Right atrium auricular region (tissue), 2 donors: ENCODE data around the gene TMEM255B. TPM values are rescaled to one million over a fixed set of nuclear protein-coding genes. Genes with fewer than 3 reads are reported as not detected.

Source experiments
- DNase-seq: peaks from one replicate; pipeline ENCODE4 v3.0.0-alpha.2; 2019; ENCODE audit warnings: low spot score
- H3K27ac ChIP-seq, 2 donors: fragments of 200-600 bp; sonication (generic); 1 replicate in 1 of 2; 2 replicates in 1 of 2; pipeline ENCODE4 v1.5.1; 2016 to 2019
- H3K27me3 ChIP-seq, 2 donors: fragments of 200-600 bp; sonication (generic); one replicate each; pipeline versions ENCODE4 v1.5.1 to v1.6.0; 2017 to 2019
- H3K36me3 ChIP-seq: fragments of 200-600 bp; sonication (generic); one replicate; pipeline ENCODE4 v1.5.1; 2016
- H3K4me1 ChIP-seq, 2 donors: fragments of 200-600 bp; sonication (generic); one replicate each; pipeline versions ENCODE4 v1.5.1 to v1.6.0; 2017 to 2019
- H3K4me3 ChIP-seq, 2 donors: fragments of 200-600 bp; sonication (generic); 1 replicate in 1 of 2; 2 replicates in 1 of 2; pipeline ENCODE4 v1.5.1; 2017 to 2019; ENCODE audit warnings: mild to moderate bottlenecking in 1 of 2, moderate library complexity in 1 of 2
- H3K9me3 ChIP-seq, 2 donors: fragments of 200-600 bp; sonication (generic); one replicate each; pipeline ENCODE4 v1.5.1; 2019
- total RNA-seq, 2 donors: library from RNA; depleted of rRNA; stranded (reverse); fragments of >200 nt; gene quantifications; one replicate each; pipeline ENCODE4 v1.1.0, GENCODE V29; 2016
- TF ChIP-seq, protein P1 (sequence below), 2 donors: fragments of 200-600 bp; sonication (generic); IDR thresholded peaks; one replicate each; pipeline ENCODE4 v1.5.1; 2019; ENCODE audit warnings: antibody characterized with exemption in 2 of 2

TMEM255B gene
- total RNA-seq, 2 donors from 2014 or later: 5.2 to 6.0 TPM

- DNase-seq: no peak
- Histone ChIP-seq H3K9me3 (no peaks in the 10 kb centered on the region), H3K4me3 (no peak overlapping the region), H3K27me3 (no peaks in the 10 kb centered on the region), H3K27ac (no peak overlapping the region), H3K4me1 (no peaks in the 10 kb centered on the region), H3K36me3 (no peaks in the 10 kb centered on the region)
- TF ChIP-seq, protein P1, sequence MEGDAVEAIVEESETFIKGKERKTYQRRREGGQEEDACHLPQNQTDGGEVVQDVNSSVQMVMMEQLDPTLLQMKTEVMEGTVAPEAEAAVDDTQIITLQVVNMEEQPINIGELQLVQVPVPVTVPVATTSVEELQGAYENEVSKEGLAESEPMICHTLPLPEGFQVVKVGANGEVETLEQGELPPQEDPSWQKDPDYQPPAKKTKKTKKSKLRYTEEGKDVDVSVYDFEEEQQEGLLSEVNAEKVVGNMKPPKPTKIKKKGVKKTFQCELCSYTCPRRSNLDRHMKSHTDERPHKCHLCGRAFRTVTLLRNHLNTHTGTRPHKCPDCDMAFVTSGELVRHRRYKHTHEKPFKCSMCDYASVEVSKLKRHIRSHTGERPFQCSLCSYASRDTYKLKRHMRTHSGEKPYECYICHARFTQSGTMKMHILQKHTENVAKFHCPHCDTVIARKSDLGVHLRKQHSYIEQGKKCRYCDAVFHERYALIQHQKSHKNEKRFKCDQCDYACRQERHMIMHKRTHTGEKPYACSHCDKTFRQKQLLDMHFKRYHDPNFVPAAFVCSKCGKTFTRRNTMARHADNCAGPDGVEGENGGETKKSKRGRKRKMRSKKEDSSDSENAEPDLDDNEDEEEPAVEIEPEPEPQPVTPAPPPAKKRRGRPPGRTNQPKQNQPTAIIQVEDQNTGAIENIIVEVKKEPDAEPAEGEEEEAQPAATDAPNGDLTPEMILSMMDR (IDR thresholded peaks at IDR 0.05): no peak
Observed at GRCh38 chr13:113735194-113735593, 23.8 kb upstream of the TMEM255B start.

DNA sequence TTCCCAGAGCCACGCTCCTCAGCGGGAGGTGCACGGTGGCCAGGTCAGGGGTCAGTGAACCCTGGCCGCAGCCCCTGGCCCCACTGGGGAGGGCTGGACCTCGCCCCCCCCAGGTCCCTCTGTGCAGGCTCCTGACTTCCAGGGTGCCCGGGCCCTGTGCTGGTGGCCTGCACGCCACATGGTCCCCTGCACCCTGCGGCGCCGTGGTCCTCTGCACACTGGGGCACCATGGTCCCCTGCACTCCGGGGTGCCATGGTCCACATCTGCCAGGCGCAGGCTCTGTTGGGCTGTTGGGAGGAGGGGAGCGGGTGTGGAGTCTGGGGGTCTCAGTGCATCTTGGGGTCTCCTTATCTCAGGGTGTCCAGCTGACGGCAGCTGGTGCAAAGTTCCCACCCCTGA lies 23.3 kb upstream of the TMEM255B start:
- Histone ChIP-seq H3K4me3 (no peak overlapping the region), H3K27ac (no peak overlapping the region), H3K4me1 (no peaks in the 10 kb centered on the region), H3K27me3 (no peaks in the 10 kb centered on the region), H3K9me3 (no peaks in the 10 kb centered on the region), H3K36me3 (no peaks in the 10 kb centered on the region)
- TF ChIP-seq, protein P1 (IDR thresholded peaks at IDR 0.05): no peak
- DNase-seq: no peak

DNA sequence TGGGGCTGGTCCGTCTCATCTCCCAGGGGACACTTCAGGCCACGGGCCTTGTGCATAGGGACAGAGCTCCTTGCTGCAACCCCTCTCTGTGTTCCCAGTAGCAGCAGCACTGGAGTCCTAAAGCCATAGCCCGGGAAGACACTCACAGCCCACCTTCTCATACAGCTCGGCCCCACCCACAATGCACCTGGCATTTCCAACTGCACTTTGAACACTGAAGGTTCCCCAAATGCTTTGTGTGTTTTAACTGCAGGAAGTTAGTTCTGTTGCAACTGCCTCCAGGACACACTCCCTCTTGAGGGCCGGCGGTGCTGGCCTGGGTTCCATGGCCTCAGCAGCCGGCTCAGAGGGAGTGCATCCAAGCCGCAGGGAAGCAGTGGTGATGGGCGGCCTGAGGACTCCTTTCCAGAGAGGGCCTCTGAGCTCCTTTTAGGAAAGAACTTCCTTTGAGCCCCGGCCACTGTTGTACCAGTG lies 22.7 kb upstream of the TMEM255B start:
- TF ChIP-seq, protein P1 (IDR thresholded peaks at IDR 0.05): no peak
- H3K4me1 ChIP-seq: no peaks in the 10 kb centered on the region
- H3K27ac ChIP-seq: no peak overlapping the region
- no peaks in the 10 kb centered on the region for H3K27me3 ChIP-seq
- H3K4me3 ChIP-seq: no peak overlapping the region
- no peaks in the 10 kb centered on the region for H3K36me3 ChIP-seq
- H3K9me3 ChIP-seq: no peaks in the 10 kb centered on the region
- no peak for DNase-seq

GRCh38 chr13:113737803-113738202 lies 21.2 kb upstream of the TMEM255B start:
- no peak overlapping the region for H3K4me3 ChIP-seq
- TF ChIP-seq, protein P1 (IDR thresholded peaks at IDR 0.05): no peak
- H3K9me3 ChIP-seq: no peaks in the 10 kb centered on the region
- H3K27ac ChIP-seq: no peak overlapping the region
- peaks cover 0 to 9% of the 10 kb centered on the region in 2 donors for H3K4me1 ChIP-seq
- H3K36me3 ChIP-seq: no peaks in the 10 kb centered on the region
- no peak for DNase-seq
- H3K27me3 ChIP-seq: no peaks in the 10 kb centered on the region

DNA sequence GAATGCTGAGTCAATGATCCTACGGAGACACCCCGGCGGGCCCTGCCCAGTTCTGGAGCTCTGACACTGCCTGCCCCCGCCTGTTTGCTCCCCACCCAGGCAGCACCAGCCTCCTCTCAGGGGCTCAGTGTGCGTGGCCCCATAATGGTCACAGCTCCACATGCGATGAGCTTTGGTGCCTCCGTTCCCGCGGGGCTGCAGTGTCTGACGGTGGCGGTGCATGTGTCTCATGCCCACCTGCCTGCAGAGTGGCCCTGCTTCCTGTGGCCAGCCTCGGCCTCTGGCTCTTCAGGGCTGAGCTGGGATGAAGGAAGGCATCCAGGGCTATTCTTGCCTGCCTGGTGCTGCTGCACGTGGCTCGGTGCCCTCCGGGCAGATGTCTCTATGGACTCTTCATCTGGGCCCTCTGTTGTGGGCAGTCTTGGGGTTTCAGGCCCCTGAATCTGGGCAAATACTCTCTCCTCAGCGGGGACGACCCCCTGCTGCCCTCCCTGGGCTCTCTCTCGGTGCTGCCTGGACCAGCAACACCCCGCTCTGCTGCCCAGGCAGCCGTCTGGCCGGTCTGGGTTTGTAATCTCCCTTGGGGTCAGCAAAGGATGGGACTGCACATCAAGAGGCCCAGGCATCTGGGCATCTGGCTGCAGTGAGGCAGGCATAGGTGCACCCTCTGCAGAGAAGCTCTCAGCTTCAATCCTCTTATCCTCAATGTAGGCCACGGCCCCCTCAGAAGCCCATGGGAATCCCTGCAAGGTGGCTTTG lies 19.3 kb upstream of the TMEM255B start:
- TF ChIP-seq, protein P1 (IDR thresholded peaks at IDR 0.05): no peak
- H3K27me3 ChIP-seq: no peaks in the 10 kb centered on the region

DNA sequence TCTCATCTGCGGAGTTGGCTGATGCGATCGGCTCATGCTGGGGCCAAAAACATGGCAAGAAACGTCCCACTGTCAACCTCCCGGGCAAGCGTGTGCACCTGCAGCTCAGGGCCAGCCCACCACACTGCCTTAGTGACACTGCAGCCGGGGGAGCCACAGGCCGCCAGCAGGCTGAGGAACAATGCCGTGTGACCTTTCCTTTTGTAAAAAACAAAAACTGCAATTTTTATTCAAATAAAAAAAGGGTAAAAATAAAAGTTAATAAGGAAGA lies 18.8 kb upstream of the TMEM255B start:
- no peak for DNase-seq
- Histone ChIP-seq H3K9me3 (no peaks in the 10 kb centered on the region), H3K4me1 (peaks cover 0 to 9% of the 10 kb centered on the region in 2 donors), H3K4me3 (no peak overlapping the region), H3K27me3 (no peaks in the 10 kb centered on the region), H3K36me3 (no peaks in the 10 kb centered on the region), H3K27ac (no peak overlapping the region)
- TF ChIP-seq, protein P1 (IDR thresholded peaks at IDR 0.05): no peak

More for the DNA sequence above, 19.3 kb upstream of the TMEM255B start:
- no peaks in the 10 kb centered on the region for H3K9me3 ChIP-seq
- DNase-seq: no peak
- H3K4me3 ChIP-seq: no peak overlapping the region
- no peaks in the 10 kb centered on the region for H3K36me3 ChIP-seq
- peaks cover 0 to 9% of the 10 kb centered on the region in 2 donors for H3K4me1 ChIP-seq
- H3K27ac ChIP-seq: no peak overlapping the region
